HG03066 (cell line): ENCODE measurements around the gene PPP1R27.

Experiments
- ATAC-seq: cut with Tn5 transposase; IDR thresholded peaks from one replicate; pipeline ENCODE4 v1.9.1; 2021; ENCODE audit warnings: low read depth; ENCODE audit not compliant: unreplicated experiment

The PPP1R27 gene

GRCh38 chr17:81863123-81863675 is 28.3 kb upstream of the PPP1R27 start:
- no peak for ATAC-seq

GRCh38 chr17:81860756-81861568 is 26.1 kb upstream of the PPP1R27 start:
- ATAC-seq, result peak; percentile 69

- peak; percentile 74 for ATAC-seq
Measured at GRCh38 chr17:81859906-81860755, 25.3 kb upstream of the PPP1R27 start, which contains the start of gene P4HB. Gene P4HB (minus strand): TSS chr17:81860535. CDS start chr17:81860471, 64 bp downstream.

- ATAC-seq, result no peak
Measured at GRCh38 chr17:81858967-81859905, 24.4 kb upstream of the PPP1R27 start.

GRCh38 chr17:81858170-81858966 is 23.5 kb upstream of the PPP1R27 start:
- no peak for ATAC-seq

- no peak for ATAC-seq
Measured at GRCh38 chr17:81854974-81855774, 20.3 kb upstream of the PPP1R27 start.

GRCh38 chr17:81852237-81852636 is 17.4 kb upstream of the PPP1R27 start:
- ATAC-seq, result no peak

GRCh38 chr17:81851423-81851822 is 16.6 kb upstream of the PPP1R27 start:
- ATAC-seq, result no peak

- ATAC-seq, result no peak
Measured at GRCh38 chr17:81849457-81849856, 14.6 kb upstream of the PPP1R27 start.

GRCh38 chr17:81846743-81847689 is 12.2 kb upstream of the PPP1R27 start:
- ATAC-seq, result no peak

- ATAC-seq, result no peak
Measured at GRCh38 chr17:81845881-81846742, 11.3 kb upstream of the PPP1R27 start.

GRCh38 chr17:81845361-81845760 is 10.5 kb upstream of the PPP1R27 start:
- ATAC-seq, result no peak

GRCh38 chr17:81844887-81845286 is 10.0 kb upstream of the PPP1R27 start:
- ATAC-seq, result no peak

GRCh38 chr17:81844327-81844851 is 9.5 kb upstream of the PPP1R27 start:
- no peak for ATAC-seq

GRCh38 chr17:81843713-81844326 is 9.0 kb upstream of the PPP1R27 start:
- ATAC-seq, result no peak
